NCI-H345 treated with DMSO at 0.1 percent for 48 hours (cell line): Measurements from ENCODE around the gene HAGH.

Experiments used
- DNase-seq: peaks from one replicate; lab custom pipeline; 2025; ENCODE audit not compliant: unreplicated experiment; lab: John Stamatoyannopoulos, UW

The HAGH gene

DNA sequence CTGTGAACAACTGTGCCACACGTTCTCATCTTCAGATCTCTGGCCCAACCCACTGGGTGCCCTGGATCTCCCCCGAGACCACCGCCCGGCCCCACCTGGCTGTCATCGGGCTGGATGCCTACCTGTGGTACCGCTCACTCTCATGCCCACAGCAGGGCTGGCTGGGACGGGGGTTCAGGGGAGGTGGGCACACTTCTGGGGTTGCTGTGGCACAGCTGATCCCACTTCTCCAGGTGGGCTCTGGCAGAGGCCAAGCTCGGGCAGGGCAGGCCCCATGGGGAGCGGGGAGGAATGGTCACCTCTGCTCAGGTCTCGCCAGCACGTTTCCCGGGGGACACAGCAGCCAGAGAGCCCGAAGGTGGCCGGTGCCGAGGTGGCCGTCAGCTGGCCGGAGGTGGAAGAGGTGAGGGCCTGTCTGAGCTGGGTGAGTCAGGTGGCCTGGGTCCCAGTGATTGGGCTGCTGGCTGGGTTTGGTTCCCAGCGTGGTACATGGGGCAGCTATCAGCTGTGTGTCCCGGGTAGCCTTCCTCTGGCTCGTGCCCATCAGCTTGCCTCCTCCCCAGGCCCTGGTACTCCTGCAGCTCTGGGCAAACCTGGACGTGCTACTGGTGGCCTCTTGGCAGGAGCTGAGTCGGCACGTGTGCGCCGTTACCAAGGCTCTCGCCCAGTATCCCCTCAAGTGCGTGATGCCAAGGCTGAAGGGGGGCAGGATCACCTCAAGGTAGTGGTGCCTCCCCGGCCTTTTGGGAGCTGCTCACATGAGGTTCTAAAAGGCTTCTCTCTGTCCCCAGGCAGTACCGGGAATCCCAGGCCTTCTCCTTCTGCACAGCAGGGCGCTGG is 51.4 kb downstream of the HAGH start:
- no peak for DNase-seq

GRCh38 chr16:1774448-1774780 is 52.2 kb downstream of the HAGH start:
- no peak for DNase-seq

DNA sequence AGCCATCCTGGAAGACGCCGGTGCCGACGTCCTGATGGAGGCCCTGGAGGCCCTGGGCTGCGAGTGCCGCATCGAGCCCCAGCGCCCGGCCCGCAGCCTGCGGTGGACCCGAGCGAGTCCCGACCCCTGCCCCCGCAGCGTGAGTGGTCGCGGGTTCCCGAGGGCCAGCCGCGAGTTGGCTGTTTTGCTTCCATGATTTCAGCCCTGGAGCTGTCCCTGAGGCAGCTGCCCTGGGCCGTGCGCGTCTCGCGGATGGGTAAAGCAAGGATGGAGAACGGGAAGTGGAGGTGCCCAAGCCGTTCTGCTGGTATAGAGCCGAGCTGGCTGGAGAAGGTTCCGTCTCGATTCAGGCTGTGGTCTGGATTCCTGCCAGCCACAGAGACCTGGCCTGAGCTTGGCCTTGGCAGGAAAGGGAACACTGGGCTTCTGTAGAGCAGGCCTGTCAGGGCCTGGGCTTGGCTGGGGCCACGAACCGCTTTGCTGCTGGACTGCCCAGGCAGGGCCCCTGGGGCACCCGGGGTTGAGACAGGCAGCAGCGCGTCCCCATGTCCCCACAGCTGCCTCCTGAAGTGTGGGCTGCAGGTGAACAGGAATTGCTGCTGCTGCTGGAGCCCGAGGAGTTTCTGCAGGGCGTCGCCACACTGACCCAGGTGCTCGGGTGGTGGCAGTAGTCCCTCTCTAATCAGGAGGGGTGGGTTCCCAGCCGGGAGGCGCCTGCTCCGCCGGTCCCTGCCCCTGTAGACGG is 52.8 kb downstream of the HAGH start:
- DNase-seq: no peak

DNA sequence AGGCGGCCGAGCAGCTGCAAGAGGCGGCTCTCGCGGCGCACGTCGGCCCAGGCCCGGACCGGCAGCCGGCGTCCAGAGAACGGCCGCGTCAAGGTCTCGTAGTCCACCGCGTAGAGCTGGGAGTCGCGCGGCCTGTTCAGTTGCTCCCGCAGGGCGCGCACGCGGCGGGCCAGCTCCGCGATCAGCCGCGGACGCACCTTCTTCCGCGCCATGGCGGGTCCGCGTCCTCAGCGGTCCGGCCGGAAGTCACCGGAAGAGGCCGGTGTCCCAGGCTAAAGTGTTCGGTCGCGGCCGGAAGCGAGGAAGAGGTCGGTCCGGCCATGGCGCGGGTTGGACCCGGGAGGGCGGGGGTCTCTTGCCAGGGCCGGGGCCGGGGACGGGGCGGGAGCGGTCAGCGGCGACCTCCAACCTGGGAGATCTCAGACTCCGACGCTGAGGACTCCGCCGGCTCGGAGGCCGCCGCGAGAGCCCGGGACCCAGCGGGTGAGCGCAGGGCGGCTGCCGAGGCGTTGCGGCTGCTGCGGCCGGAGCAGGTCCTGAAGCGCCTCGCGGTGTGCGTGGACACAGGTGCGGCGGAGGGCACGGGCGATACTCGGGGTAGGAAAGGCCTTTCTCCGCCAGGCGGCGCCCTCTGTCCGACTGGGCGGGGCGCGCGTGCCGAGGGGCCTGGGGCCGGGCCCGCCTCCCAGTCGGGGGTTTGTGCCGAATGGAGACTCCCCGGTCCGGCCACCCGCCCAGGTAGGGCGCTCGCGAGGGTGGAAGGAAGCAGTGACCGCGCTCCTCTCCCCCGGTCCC is 53.5 kb downstream of the HAGH start, which contains the start of gene MRPS34:
Gene MRPS34 (minus strand): TSS at position 227 of the 795 bp plus-strand sequence. CDS start 15 bp downstream, at position 212.
- DNase-seq: peak; percentile 72

- DNase-seq: no peak
Measured at GRCh38 chr16:1772362-1772907, 54.2 kb downstream of the HAGH start, which contains the start of gene EME2. TSS of gene EME2 (plus strand) at chr16:1772810. CDS start at chr16:1773228, 418 bp downstream.

GRCh38 chr16:1771864-1772361 is 54.7 kb downstream of the HAGH start:
- no peak for DNase-seq

DNA sequence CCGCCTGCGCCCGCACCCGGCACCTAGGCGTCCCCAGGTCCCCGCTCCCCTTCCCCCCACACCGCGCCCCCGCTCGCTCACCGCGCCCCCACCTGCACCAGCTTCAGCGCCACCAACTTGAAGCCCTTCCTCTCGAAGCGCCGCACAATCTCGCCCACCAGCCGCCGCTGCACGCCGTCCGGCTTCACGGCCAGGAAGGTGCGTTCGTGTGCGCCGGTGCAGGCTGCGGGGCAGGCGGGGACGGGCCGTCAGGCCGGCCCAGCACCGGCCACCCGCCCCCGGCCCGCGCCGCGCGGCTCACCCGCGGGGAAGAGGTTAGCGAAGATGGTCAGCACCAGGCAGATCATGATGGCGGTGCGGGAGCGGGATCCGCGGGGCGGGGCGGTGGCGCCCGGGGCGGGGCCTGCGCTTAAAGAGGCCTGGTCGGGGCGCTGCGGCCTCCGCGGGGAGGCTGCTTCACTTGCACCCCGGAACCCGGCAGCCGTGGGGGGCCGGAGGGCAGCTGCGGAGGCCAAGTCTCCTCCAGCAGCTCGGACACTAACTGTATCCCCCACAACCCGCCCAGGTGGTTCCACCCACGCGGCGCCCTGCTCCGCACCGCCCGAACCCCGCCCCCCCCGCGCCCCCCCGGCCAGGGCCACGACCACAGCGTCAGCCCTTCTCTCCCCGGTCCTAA is 55.3 kb downstream of the HAGH start, which contains the start of gene NME3:
Gene NME3 (minus strand): TSS at position 356 of the 676 bp plus-strand sequence. CDS start 9 bp downstream, at position 347.
- no peak for DNase-seq

DNA sequence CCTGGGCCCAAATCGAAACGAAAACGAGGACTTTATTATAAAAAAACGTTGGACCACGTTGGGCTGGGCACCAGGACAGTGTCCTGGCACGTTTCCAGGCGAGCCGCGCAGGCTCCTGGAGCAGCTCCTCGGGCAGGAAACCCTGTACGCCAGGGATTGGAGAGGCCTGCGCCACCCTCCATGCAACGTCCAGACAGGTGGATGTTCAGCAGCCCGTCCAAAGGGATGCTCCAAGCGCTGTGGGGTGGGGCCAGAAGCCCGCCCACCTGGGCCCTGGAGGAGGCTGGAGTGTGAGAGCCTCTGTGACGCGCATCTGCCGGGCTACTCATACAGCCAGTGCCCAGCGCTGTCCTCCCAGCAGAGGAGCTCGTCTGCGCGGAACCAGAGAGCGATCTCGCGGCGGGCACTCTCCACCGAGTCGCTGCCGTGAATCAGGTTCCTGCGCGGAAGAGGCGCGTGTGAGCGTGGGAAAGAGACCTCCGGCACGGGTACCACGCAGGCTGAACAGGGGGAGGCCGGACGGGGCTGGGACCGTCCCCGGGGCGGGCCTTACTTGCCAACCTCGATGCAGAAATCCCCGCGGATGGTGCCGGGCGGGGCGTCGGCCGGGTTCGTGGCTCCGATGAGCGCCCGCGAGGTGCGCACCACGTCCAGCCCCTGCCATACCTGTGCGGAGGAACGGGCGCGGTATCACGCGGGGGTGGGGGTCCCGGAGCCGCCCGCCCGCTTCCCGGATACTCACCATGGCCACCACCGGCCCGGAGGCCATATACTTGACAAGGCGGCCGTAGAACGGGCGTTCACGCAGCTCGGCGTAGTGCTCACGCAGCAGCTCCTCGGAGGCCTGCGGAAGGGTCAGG is 56.1 kb downstream of the HAGH start:
- DNase-seq: no peak

DNA sequence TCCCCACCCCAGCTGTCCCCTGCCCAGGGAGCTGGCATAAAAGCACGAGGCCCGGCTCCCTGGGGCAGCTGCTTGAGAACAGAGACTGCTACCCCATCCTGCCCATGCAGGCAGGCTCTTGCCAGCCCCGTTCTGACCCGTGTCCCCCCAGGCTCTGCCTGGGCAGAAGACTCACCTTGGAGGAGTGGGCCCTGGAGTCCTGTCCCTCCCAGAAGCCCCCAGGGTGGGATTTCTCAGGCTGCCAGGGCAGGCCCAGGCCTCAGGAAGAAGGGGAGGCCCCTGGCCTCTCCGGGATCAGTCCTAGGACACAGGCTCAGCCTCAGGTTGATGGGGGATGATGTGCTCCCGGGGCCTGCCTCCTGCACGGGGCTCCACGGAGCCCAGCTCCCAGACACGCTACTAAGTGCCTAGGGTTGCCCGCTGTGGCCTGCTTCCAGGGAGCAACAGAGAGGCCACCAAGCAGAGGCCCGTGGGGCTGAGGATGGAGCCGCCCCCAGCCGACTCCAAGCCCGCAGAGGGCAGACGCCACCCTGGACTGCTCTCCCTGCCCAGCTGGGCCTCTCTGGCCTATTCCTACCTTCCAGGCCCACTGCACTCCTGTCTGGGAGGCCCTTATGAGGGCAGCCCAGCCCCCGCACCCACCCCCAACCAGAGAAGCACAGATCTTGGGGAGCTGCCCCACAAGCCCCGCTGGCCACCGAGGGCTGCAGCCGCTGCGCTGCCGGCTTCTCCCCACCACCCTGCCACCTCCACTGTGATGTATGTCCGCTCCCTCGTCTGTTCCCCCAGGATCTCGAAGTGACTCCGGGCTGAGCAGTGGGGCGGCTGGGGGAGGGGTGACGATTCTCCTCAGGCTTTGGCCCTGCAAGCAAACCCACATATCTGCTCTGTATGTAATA is 57.0 kb downstream of the HAGH start:
- DNase-seq: no peak

- no peak for DNase-seq
Measured at GRCh38 chr16:1768767-1769401, 57.7 kb downstream of the HAGH start.

GRCh38 chr16:1768061-1768766 is 58.4 kb downstream of the HAGH start:
- no peak for DNase-seq

DNA sequence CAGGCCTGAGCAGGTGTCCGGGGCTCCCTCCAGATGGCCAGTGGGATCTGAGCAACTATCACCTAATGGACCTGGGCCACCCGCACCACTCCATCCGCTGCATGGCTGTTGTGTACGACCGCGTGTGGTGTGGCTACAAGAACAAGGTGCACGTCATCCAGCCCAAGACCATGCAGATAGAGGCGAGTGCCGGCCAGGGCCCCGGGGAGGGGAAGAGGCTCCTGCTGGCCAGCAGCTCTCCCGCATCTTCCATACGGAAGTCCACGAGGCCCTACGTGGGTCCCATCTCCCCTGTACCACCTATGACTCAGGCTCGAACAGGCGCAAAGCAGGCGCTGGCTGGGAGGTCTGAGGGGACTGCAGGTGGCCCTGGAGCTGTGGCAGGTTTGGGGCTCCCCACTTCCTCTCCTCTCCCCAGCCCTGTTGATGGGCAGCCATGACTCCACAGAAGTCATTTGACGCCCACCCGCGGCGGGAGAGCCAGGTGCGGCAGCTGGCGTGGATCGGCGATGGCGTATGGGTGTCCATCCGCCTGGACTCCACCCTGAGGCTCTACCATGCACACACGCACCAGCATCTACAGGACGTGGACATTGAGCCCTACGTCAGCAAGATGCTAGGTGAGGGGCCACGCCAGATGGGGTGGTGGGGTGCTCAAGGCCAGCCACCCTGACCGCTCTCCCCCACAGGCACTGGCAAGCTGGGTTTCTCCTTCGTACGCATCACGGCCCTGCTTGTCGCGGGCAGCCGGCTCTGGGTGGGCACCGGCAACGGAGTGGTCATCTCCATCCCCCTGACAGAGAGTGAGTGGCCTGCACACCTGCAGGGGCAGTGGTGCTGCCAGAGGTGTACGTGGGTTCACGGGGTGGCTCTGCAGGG is 59.3 kb downstream of the HAGH start:
- no peak for DNase-seq

DNA sequence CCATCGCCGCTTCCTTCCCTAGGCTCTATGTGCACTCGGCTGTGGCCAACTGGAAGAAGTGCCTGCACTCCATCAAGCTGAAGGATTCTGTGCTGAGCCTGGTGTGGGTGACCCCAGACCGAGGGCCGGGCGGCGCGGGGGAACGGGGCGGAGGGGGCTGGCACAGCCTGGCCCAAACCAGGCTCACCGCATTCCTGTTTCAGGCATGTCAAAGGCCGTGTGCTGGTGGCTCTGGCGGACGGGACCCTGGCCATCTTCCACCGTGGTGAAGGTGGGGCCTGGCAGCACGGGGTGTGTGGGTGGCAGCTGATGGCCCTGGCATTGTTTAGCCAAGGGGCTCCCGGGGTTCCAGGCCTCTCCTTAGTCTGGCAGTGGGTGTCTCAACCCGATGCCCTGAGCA is 59.9 kb downstream of the HAGH start:
- no peak for DNase-seq

DNA sequence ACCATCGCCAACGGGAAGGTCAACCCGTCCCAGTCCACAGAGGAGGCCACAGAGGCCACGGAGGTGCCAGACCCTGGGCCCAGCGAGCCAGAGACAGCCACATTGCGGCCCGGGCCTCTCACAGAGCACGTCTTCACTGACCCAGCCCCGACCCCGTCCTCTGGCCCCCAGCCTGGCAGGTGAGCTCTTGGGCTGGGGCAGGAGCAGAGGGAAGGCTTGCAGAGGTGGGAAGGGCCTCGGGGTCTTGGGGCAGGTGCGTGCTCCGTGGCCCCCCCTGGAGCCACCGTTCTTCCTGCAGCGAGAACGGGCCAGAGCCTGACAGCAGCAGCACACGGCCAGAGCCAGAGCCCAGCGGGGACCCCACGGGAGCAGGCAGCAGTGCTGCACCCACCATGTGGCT is 60.4 kb downstream of the HAGH start:
- DNase-seq: no peak

GRCh38 chr16:1765826-1766225 is 60.8 kb downstream of the HAGH start:
- DNase-seq: no peak

DNA sequence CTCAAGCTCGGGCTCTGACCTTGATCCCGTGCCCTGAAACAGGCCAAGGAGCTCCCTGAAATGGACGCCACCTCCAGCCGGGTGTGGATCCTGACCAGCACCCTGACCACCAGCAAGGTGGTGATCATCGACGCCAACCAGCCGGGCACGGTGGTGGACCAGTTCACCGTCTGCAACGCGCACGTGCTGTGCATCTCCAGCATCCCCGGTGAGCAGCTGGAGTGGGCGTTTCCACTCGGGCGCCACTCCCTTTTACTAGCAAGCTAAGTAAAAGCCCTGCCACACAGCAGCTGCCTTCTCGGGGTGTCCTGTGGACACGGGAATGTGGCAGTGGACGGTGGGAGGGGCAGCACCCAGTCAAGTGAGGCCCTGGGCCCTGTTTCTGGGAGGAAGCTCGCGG is 61.7 kb downstream of the HAGH start:
- no peak for DNase-seq
